AG10803 (cell line): ENCODE measurements around the gene BMP8A.
"Not testable (repeated sequence)": the region's sequence is repeated elsewhere in the genome, so short reads cannot be mapped to it uniquely, and the experiment has no call there.

Source experiments
- DNase-seq: peaks from one replicate; pipeline ENCODE4 v3.0.0; 2010; ENCODE audit warnings: low read depth
- H3K4me3 ChIP-seq: 2 replicates; pipeline ENCODE4 v1.5.1; 2011; ENCODE audit warnings: mild to moderate bottlenecking, low read length, control low read depth
- CTCF ChIP-seq: conservative IDR thresholded peaks from 2 replicates; pipeline ENCODE4 v1.5.1; 2011; ENCODE audit warnings: mild to moderate bottlenecking, low read length, control low read depth, inconsistent platforms

Gene BMP8A

GRCh38 chr1:39500862-39501389 lies 9.5 kb downstream of the BMP8A start:
- DNase-seq: no peak
- no peak for TF ChIP-seq CTCF

GRCh38 chr1:39501666-39502065 lies 10.2 kb downstream of the BMP8A start:
- no peak overlapping the region for H3K4me3 ChIP-seq
- no peak for TF ChIP-seq CTCF
- peak; percentile 81 for DNase-seq

More at GRCh38 chr1:39500862-39501389, 9.5 kb downstream of the BMP8A start:
- no peak overlapping the region for H3K4me3 ChIP-seq

- DNase-seq, H3K4me3 ChIP-seq: not testable (repeated sequence)
Observed at GRCh38 chr1:39504436-39504835, 13.0 kb downstream of the BMP8A start.

- no peak overlapping the region for H3K4me3 ChIP-seq
- TF ChIP-seq CTCF: no peak
- no peak for DNase-seq
Observed at GRCh38 chr1:39505289-39505688, 13.9 kb downstream of the BMP8A start.

GRCh38 chr1:39507230-39507928 lies 15.9 kb downstream of the BMP8A start:
- no peak overlapping the region for H3K4me3 ChIP-seq
- no peak for DNase-seq
- TF ChIP-seq CTCF: peak; percentile 38

DNA sequence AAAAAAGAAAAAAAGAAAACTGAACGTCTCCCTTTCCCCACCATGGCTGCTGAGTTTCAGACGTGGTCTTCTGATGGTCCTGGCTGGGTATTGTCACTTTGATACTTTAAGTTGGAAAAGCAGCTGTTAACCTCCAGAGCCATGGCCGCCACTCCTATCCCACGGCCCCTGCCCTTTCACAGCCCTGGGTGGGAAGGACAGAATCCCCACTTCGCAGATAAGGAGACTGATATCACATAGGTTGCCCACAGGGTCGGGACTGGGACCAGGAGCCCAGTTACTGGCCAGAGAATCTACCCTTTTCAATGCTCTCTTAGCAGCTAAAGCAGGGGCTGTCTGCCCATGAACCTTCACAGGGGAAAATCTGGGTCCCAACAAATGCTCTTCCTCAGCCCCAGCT lies 16.8 kb downstream of the BMP8A start:
- no peak for DNase-seq
- no peak overlapping the region for H3K4me3 ChIP-seq
- no peak for TF ChIP-seq CTCF

- H3K4me3 ChIP-seq: no peak overlapping the region
- peak; percentile 40 for DNase-seq
- TF ChIP-seq CTCF: no peak
Observed at GRCh38 chr1:39508857-39509305, 17.4 kb downstream of the BMP8A start.
